SK-N-SH treated with all-trans-retinoic acid at 6 μM for 48 hours (cell line): ENCODE data around the gene CELF1.

Source experiments
- ATAC-seq: fragments of 200-7000 bp; cut with Tn5 transposase; 3 replicates; pipeline ENCODE4 v1.9.1; 2020; ENCODE audit warnings: mild to moderate bottlenecking, moderate library complexity
- BACH2 ChIP-seq: fragments of 250-450 bp; sonication (Bioruptor Pico); IDR thresholded peaks from 2 replicates; pipeline ENCODE4 v1.9.0; 2021; ENCODE audit warnings: mild to moderate bottlenecking, borderline replicate concordance
- CSDC2 ChIP-seq: fragments of 250-450 bp; sonication (Bioruptor Pico); IDR thresholded peaks from 2 replicates; pipeline ENCODE4 v1.5.0; 2020; ENCODE audit warnings: mild to moderate bottlenecking, moderate library complexity
- ESRRG ChIP-seq: fragments of 250-450 bp; sonication (Bioruptor Pico); IDR thresholded peaks from 2 replicates; pipeline ENCODE4 v1.6.1; 2021; ENCODE audit warnings: mild to moderate bottlenecking
- GLIS3 ChIP-seq: fragments of 250-450 bp; sonication (Bioruptor Pico); IDR thresholded peaks from 2 replicates; pipeline ENCODE4 v1.5.0; 2020; ENCODE audit warnings: mild to moderate bottlenecking, moderate library complexity
- ISL1 ChIP-seq: fragments of 250-450 bp; sonication (Bioruptor Pico); IDR thresholded peaks from 2 replicates; pipeline ENCODE4 v2.1.2; 2022; ENCODE audit warnings: mild to moderate bottlenecking, moderate library complexity
- OSR1 ChIP-seq: fragments of 250-450 bp; sonication (Bioruptor Pico); IDR thresholded peaks from 2 replicates; pipeline ENCODE4 v1.8.0; 2022; ENCODE audit warnings: moderate library complexity, mild to moderate bottlenecking, inconsistent platforms
- PATZ1 ChIP-seq: fragments of 250-450 bp; sonication (Bioruptor Pico); IDR thresholded peaks from 2 replicates; pipeline ENCODE4 v1.8.0; 2020; ENCODE audit warnings: mild to moderate bottlenecking, moderate library complexity, borderline replicate concordance
- PPARA ChIP-seq: fragments of 250-450 bp; sonication (Bioruptor Pico); IDR thresholded peaks from 2 replicates; pipeline ENCODE4 v1.5.0; 2020; ENCODE audit warnings: mild to moderate bottlenecking, borderline replicate concordance
- RARB ChIP-seq: fragments of 250-450 bp; sonication (Bioruptor Pico); IDR thresholded peaks from 2 replicates; pipeline ENCODE4 v1.8.0; 2021; ENCODE audit warnings: mild to moderate bottlenecking, moderate library complexity
- SNAI2 ChIP-seq: fragments of 250-450 bp; sonication (Bioruptor Pico); IDR thresholded peaks from 2 replicates; pipeline ENCODE4 v1.5.0; 2020; ENCODE audit warnings: mild to moderate bottlenecking, moderate library complexity
- TCF4 ChIP-seq: fragments of 250-450 bp; sonication (Bioruptor Pico); IDR thresholded peaks from 2 replicates; pipeline ENCODE4 v1.8.0; 2021; ENCODE audit warnings: mild to moderate bottlenecking, moderate library complexity, borderline replicate concordance
- TOX ChIP-seq: fragments of 250-450 bp; sonication (Bioruptor Pico); IDR thresholded peaks from 2 replicates; pipeline ENCODE4 v1.8.0; 2021; ENCODE audit warnings: mild to moderate bottlenecking, moderate library complexity, borderline replicate concordance
- TSHZ2 ChIP-seq: fragments of 250-450 bp; sonication (Bioruptor Pico); IDR thresholded peaks from 2 replicates; pipeline ENCODE4 v1.5.0; 2020; ENCODE audit warnings: mild to moderate bottlenecking, moderate library complexity
- ZC3H10 ChIP-seq: fragments of 250-450 bp; sonication (Bioruptor Pico); IDR thresholded peaks from 2 replicates; pipeline ENCODE4 v1.5.1; 2021; ENCODE audit warnings: mild to moderate bottlenecking, moderate library complexity
- ZFP3 ChIP-seq: fragments of 250-450 bp; sonication (Bioruptor Pico); IDR thresholded peaks from 2 replicates; pipeline ENCODE4 v1.5.0; 2020; ENCODE audit warnings: mild to moderate bottlenecking, moderate library complexity
- ZFP30 ChIP-seq: fragments of 450-650 bp; formaldehyde crosslinking; IDR thresholded peaks from 2 replicates; pipeline ENCODE4 v1.5.0; 2022; ENCODE audit warnings: mild to moderate bottlenecking, moderate library complexity
- ZNF565 ChIP-seq: fragments of 450-650 bp; formaldehyde crosslinking; conservative IDR thresholded peaks from 2 replicates; pipeline ENCODE4 v1.5.0; 2020; ENCODE audit warnings: low read depth, mild to moderate bottlenecking, moderate library complexity
- ZNF8 ChIP-seq: fragments of 450-650 bp; formaldehyde crosslinking; IDR thresholded peaks from 2 replicates; pipeline ENCODE4 v1.5.0; 2020; ENCODE audit warnings: mild to moderate bottlenecking, moderate library complexity
- TF ChIP-seq, protein P1 (sequence below): fragments of 250-450 bp; sonication (Bioruptor Pico); IDR thresholded peaks from 2 replicates; pipeline ENCODE4 v1.5.1; 2020; ENCODE audit warnings: low read depth, mild to moderate bottlenecking, moderate library complexity
- TF ChIP-seq, protein P2 (sequence below): fragments of 250-450 bp; sonication (Bioruptor Pico); IDR thresholded peaks from 2 replicates; pipeline ENCODE4 v1.5.1; 2021; ENCODE audit warnings: mild to moderate bottlenecking, moderate library complexity
- TF ChIP-seq, protein P3 (sequence below): fragments of 250-450 bp; sonication (Bioruptor Pico); IDR thresholded peaks from 2 replicates; pipeline ENCODE4 v1.8.0; 2021; ENCODE audit warnings: low read depth, mild to moderate bottlenecking, moderate library complexity, borderline replicate concordance

Gene CELF1

GRCh38 chr11:47433157-47433556, 119.8 kb downstream of the CELF1 start:
- no peak for TF ChIP-seq TCF4
- TF ChIP-seq ZFP3 (CRISPR knock-in tag) = no peak

DNA sequence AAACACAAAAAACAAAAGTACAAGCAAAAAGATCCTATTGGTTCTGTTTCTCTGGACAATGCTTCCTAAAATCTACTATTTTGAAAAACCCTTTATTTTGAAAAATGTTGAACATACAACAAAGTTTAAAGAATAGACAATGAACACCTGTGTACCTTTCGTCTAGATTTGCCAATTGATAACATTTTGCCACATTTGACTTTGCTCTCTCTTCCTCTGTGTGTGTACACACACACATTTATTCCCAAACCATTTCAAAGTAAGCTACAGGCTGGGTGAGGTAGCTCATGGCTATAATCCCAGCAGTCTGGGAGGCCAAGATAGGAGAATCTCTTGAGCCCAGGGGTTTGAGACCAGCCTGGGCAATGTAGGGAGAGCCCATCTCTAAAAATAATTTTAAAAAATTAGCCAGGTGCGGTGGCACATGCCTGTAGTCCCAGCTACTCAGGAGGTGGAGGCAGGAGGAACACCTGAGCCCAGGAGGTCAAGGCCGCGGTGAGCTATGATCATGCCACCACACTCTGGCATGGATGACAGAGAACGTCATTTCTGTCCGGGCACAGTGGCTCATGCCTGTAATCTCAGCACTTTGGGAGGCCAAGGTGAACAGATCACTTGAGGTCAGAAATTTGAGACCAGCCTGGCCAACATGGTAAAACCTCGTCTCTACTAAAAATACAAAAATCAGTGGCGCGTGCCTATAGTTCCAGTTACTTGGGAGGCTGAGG, 121.4 kb downstream of the CELF1 start:
- TF ChIP-seq SNAI2 (CRISPR knock-in tag) = no peak
- TF ChIP-seq, protein P1, sequence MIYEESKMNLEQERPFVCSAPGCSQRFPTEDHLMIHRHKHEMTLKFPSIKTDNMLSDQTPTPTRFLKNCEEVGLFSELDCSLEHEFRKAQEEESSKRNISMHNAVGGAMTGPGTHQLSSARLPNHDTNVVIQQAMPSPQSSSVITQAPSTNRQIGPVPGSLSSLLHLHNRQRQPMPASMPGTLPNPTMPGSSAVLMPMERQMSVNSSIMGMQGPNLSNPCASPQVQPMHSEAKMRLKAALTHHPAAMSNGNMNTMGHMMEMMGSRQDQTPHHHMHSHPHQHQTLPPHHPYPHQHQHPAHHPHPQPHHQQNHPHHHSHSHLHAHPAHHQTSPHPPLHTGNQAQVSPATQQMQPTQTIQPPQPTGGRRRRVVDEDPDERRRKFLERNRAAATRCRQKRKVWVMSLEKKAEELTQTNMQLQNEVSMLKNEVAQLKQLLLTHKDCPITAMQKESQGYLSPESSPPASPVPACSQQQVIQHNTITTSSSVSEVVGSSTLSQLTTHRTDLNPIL (CRISPR knock-in tag) = no peak
- no peak for TF ChIP-seq TCF4
- TF ChIP-seq OSR1 (CRISPR knock-in tag) = no peak
- no peak for TF ChIP-seq ZC3H10 (CRISPR knock-in tag)
- TF ChIP-seq RARB = no peak
- TF ChIP-seq, protein P2, sequence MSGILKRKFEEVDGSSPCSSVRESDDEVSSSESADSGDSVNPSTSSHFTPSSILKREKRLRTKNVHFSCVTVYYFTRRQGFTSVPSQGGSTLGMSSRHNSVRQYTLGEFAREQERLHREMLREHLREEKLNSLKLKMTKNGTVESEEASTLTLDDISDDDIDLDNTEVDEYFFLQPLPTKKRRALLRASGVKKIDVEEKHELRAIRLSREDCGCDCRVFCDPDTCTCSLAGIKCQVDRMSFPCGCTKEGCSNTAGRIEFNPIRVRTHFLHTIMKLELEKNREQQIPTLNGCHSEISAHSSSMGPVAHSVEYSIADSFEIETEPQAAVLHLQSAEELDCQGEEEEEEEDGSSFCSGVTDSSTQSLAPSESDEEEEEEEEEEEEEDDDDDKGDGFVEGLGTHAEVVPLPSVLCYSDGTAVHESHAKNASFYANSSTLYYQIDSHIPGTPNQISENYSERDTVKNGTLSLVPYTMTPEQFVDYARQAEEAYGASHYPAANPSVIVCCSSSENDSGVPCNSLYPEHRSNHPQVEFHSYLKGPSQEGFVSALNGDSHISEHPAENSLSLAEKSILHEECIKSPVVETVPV (CRISPR knock-in tag) = no peak
- no peak for TF ChIP-seq TSHZ2 (CRISPR knock-in tag)
- TF ChIP-seq TOX = no peak
- TF ChIP-seq, protein P3, sequence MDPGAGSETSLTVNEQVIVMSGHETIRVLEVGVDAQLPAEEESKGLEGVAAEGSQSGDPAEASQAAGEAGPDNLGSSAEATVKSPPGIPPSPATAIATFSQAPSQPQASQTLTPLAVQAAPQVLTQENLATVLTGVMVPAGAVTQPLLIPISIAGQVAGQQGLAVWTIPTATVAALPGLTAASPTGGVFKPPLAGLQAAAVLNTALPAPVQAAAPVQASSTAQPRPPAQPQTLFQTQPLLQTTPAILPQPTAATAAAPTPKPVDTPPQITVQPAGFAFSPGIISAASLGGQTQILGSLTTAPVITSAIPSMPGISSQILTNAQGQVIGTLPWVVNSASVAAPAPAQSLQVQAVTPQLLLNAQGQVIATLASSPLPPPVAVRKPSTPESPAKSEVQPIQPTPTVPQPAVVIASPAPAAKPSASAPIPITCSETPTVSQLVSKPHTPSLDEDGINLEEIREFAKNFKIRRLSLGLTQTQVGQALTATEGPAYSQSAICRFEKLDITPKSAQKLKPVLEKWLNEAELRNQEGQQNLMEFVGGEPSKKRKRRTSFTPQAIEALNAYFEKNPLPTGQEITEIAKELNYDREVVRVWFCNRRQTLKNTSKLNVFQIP (CRISPR knock-in tag) = no peak
- no peak for TF ChIP-seq ZFP3 (CRISPR knock-in tag)
- no peak for TF ChIP-seq ISL1
- TF ChIP-seq GLIS3 = no peak
- TF ChIP-seq ZNF8 (CRISPR knock-in tag) = no peak
- TF ChIP-seq ESRRG (CRISPR knock-in tag) = no peak
- TF ChIP-seq BACH2 (CRISPR knock-in tag) = no peak
- TF ChIP-seq PPARA (CRISPR knock-in tag) = no peak
- TF ChIP-seq, all 23 proteins: peak for 0
- no peak for ATAC-seq

More at GRCh38 chr11:47433157-47433556, 119.8 kb downstream of the CELF1 start:
- ATAC-seq = no peak

GRCh38 chr11:47430524-47430923, 122.4 kb downstream of the CELF1 start:
- ATAC-seq = no peak
- TF ChIP-seq ZFP30 (CRISPR knock-in tag) (no peak), TOX (no peak), ZC3H10 (CRISPR knock-in tag) (no peak), ZNF565 (CRISPR knock-in tag) (no peak), OSR1 (CRISPR knock-in tag) (no peak), CSDC2 (CRISPR knock-in tag) (no peak), ISL1 (no peak), BACH2 (CRISPR knock-in tag) (no peak), ZFP3 (CRISPR knock-in tag) (no peak), TSHZ2 (CRISPR knock-in tag) (no peak), RARB (no peak), PPARA (CRISPR knock-in tag) (no peak), SNAI2 (CRISPR knock-in tag) (no peak), ZNF8 (CRISPR knock-in tag) (no peak), PATZ1 (CRISPR knock-in tag) (no peak), TCF4 (no peak)
- TF ChIP-seq, protein P1 (CRISPR knock-in tag) = no peak
- TF ChIP-seq, protein P2 (CRISPR knock-in tag) = no peak
